PFSK-1 (cell line): ENCODE measurements around the gene MAPKAPK3.

ENCODE experiments used
- FOXP2 ChIP-seq: optimal IDR thresholded peaks from 2 replicates; pipeline ENCODE3; 2011; ENCODE audit warnings: borderline replicate concordance, control low read depth, inconsistent platforms; ENCODE audit not compliant: insufficient read depth; ENCODE audit errors: extremely low read length, extremely low read depth
- POLR2AphosphoS5 ChIP-seq: IDR thresholded peaks from 2 replicates; pipeline ENCODE4 v1.6.1; 2012; ENCODE audit warnings: low read depth, mild to moderate bottlenecking, control low read depth, low read length, moderate library complexity
- SIN3A ChIP-seq: IDR thresholded peaks from 2 replicates; pipeline ENCODE4 v1.6.1; 2012; ENCODE audit warnings: mild to moderate bottlenecking, low read length, moderate library complexity, borderline replicate concordance; ENCODE audit not compliant: insufficient read depth
- TAF1 ChIP-seq: IDR thresholded peaks from 2 replicates; pipeline ENCODE4 v1.6.1; 2012; ENCODE audit warnings: low read length, control low read depth, borderline replicate concordance; ENCODE audit not compliant: insufficient read depth
- TF ChIP-seq, protein P1 (sequence below), 2 experiments: IDR thresholded peaks; 2 replicates each; pipeline versions ENCODE4 v1.6.1 to v1.8.0; 2011 to 2012; ENCODE audit warnings: low read depth in 2 of 2, low read length in 2 of 2, control low read depth in 1 of 2, inconsistent platforms in 1 of 2, mild to moderate bottlenecking in 1 of 2, moderate library complexity in 1 of 2; ENCODE audit not compliant: insufficient read depth in 1 of 2

MAPKAPK3 gene

DNA sequence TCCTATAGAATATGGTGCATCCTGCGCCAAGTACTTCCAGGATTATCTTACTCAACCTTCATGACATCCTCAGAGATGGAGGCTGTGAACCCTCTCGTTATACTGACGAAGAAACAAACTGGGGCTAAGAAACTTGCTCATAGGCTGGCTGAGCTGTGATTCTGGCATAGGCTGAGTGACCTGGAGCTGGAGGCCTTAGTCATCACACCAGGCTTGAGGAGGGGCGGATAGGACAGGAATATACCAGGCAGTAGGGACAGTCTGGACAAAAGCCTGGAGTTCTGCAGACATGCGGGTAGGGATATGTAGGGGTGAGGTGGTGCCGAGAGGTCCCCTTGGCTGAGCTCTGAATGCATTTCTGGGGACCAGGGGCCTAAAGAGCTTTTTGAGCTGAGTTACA is 29.6 kb upstream of the MAPKAPK3 start:
- no peak for TF ChIP-seq POLR2AphosphoS5
- no peak for TF ChIP-seq TAF1
- TF ChIP-seq, protein P1, sequence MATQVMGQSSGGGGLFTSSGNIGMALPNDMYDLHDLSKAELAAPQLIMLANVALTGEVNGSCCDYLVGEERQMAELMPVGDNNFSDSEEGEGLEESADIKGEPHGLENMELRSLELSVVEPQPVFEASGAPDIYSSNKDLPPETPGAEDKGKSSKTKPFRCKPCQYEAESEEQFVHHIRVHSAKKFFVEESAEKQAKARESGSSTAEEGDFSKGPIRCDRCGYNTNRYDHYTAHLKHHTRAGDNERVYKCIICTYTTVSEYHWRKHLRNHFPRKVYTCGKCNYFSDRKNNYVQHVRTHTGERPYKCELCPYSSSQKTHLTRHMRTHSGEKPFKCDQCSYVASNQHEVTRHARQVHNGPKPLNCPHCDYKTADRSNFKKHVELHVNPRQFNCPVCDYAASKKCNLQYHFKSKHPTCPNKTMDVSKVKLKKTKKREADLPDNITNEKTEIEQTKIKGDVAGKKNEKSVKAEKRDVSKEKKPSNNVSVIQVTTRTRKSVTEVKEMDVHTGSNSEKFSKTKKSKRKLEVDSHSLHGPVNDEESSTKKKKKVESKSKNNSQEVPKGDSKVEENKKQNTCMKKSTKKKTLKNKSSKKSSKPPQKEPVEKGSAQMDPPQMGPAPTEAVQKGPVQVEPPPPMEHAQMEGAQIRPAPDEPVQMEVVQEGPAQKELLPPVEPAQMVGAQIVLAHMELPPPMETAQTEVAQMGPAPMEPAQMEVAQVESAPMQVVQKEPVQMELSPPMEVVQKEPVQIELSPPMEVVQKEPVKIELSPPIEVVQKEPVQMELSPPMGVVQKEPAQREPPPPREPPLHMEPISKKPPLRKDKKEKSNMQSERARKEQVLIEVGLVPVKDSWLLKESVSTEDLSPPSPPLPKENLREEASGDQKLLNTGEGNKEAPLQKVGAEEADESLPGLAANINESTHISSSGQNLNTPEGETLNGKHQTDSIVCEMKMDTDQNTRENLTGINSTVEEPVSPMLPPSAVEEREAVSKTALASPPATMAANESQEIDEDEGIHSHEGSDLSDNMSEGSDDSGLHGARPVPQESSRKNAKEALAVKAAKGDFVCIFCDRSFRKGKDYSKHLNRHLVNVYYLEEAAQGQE (IDR thresholded peaks at IDR 0.05; ENCODE audit: insufficient read depth in 1 of 2, low read depth in 2 of 2, low read length in 2 of 2) = no peak
- no peak for TF ChIP-seq FOXP2
- no peak for TF ChIP-seq SIN3A

DNA sequence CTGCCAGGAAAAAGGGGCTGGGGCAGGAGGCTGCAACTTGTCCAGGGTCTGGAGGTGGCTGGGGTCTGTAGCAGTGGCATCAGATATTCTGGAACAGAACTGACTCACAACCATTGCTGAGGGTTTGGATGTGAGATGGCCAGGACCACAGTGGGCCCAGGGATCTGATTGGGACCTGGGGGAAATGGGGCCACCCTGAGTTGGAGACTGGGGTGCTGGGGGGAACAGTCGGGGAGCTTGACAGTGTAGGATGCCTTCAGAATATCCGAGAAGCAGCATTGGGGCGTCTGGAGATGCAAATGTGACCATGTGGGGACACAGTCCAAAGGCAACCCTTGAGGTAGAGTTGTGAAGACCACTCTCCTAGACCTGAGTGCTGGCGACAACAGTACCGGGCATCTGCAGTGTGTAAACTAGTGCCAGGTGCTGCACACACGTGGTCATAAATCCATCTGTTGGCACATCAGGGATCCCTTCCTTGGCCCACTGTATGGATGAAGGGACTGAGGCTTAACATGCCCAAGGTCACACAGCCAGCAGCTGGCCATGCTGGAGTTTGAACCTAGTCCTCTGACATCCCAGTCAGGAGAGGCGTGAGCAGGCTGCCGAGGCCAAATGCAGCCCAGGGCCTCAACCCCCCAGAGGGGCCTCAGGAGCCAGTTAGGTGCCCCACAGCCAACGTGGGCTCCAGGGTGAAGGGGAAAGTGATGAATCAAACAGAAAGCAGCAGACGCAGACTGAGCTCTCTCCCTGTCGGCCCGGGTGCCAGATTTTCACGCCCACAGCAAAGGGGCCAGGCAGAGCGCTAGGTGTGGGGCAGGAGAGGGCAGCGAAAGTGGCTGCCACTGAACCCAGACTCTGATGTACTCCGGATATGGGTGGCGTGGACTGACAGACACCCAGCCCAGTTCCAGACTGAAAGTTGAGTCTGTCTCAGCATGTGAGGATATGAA is 28.9 kb upstream of the MAPKAPK3 start:
- TF ChIP-seq, protein P1 (IDR thresholded peaks at IDR 0.05; ENCODE audit: insufficient read depth in 1 of 2, low read depth in 2 of 2, low read length in 2 of 2) = no peak
- no peak for TF ChIP-seq FOXP2

DNA sequence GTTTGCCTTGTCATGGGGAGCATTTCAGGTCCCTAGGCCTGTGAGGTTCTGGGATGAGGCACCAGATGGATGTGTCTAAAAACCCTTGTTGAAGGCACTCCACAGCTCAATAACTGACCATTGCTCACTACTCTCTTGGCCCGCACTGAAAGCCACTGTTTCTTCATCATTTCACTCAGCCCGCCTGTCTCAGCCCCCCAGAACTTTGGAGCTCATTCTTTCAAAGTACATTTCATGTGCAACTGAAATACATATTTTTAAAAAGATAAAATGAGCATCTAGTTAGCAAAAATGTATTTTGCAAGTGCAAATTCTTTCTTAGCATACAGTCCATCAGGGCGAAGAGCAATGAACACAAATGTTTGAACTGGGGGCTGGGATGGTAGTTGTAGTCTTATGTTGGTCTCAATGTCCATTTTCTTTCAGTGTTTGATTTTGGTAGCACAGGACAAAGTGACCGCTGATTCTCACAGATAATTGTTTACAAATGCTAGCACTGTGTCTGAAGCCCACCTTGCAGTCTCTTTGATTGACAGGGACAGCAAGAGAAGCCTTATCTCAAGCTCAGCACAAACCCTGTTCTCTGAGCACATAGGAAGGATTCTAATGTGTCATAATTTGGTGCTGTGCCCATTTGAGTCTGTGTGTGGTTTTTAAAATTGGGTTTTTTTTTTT is 28.1 kb upstream of the MAPKAPK3 start:
- TF ChIP-seq, protein P1 (IDR thresholded peaks at IDR 0.05; ENCODE audit: insufficient read depth in 1 of 2, low read depth in 2 of 2, low read length in 2 of 2) = no peak
- TF ChIP-seq SIN3A = no peak
- no peak for TF ChIP-seq FOXP2
- no peak for TF ChIP-seq TAF1

DNA sequence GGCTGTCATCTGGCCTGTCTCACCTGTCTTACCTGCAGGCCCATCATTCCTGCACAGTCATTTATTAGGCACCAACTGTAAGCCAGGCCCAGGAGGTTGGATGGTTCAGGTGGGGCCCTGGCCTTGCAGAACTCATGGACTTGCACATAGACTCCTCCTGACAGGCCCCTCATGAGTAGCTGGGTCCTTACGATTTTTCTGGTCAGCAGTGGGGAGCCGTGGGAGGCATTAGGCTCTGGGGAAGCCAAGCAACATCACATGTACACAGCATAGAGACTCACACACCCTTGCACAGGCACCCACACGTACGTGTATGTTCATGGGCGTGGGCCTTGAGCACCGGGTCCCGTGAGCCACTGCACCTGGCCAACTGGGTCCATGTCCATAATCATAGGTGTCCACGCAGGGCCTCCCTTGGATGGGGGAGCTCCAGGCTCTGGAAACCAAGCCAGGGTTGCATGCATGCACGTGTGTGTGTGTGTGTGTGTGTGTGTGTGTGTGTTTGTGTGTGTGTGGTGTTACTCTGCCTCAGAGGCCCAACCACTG is 25.7 kb upstream of the MAPKAPK3 start:
- TF ChIP-seq, protein P1 (IDR thresholded peaks at IDR 0.05; ENCODE audit: insufficient read depth in 1 of 2, low read depth in 2 of 2, low read length in 2 of 2) = no peak
- TF ChIP-seq FOXP2 (no peak), POLR2AphosphoS5 (no peak), SIN3A (no peak), TAF1 (no peak)
